ENCODE results near the gene RHBDL1.

Gene RHBDL1

DNA sequence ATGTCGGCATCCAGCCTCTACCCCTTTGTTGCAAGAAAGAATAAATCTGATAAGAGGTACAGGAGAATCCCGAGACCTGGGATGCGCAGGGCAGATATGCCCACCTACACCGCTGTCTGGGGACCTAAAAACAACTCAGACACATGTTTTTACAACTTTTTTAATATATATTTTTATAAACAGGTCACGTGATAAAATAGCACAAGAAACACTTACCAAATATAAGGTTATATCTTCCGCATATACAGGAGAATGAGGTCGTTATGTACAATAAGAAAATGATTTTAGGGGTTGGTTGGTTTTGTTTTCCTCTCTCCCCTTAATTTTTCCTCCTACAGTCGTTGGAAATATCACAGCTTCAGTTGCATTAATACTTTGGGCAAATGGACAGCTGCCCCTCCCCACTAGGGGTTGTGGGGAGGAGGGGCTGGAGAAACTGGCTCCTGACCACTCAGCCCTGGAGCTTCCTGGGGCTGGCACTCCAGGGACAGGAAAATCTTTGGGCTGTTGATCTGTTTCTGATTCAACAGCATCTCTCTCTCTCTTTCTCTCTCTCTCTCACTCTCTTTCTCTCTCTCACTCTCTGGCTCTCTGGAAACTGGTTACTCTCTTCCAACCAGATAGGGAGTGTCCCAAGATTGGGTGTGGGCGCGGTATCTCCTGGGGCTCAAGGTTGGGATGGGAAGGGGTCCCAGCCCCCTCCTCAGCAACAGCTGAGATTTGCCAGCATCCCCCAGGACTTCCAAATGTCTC lies 17.1 kb downstream of the RHBDL1 start:
- TF ChIP-seq FOXP2 (optimal IDR thresholded peaks at IDR 0.05; ENCODE audit: borderline replicate concordance, extremely low read depth, extremely low read length, insufficient read depth) (no peak), TAF1 (IDR thresholded peaks at IDR 0.05; ENCODE audit: borderline replicate concordance, insufficient read depth, low read length) (no peak)

DNA sequence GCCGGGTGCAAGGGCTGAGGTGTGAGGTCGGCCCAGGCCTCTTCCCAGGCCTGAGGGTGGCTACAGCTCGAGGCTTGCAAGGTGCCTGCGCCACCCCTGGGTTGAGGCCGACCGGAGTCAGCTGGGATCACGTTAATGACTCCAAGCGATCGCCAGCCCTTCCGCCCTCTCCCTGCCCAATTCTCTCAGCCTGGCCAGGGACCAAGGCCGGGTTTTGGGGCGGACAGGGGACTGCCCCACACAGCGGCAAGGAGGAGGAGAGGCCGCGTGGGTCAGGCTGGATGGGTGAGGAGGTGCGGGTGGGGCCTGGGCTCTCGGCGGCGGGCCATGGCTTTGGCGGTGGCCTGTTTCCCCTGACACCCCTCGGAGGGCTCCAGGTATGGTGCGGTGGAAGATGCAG lies 17.9 kb downstream of the RHBDL1 start:
- TF ChIP-seq FOXP2 (optimal IDR thresholded peaks at IDR 0.05; ENCODE audit: borderline replicate concordance, extremely low read depth, extremely low read length, insufficient read depth) (no peak), SIN3A (IDR thresholded peaks at IDR 0.05; ENCODE audit: borderline replicate concordance, insufficient read depth, low read length) (no peak), TAF1 (IDR thresholded peaks at IDR 0.05; ENCODE audit: borderline replicate concordance, insufficient read depth, low read length) (no peak)
- TF ChIP-seq, protein P1, sequence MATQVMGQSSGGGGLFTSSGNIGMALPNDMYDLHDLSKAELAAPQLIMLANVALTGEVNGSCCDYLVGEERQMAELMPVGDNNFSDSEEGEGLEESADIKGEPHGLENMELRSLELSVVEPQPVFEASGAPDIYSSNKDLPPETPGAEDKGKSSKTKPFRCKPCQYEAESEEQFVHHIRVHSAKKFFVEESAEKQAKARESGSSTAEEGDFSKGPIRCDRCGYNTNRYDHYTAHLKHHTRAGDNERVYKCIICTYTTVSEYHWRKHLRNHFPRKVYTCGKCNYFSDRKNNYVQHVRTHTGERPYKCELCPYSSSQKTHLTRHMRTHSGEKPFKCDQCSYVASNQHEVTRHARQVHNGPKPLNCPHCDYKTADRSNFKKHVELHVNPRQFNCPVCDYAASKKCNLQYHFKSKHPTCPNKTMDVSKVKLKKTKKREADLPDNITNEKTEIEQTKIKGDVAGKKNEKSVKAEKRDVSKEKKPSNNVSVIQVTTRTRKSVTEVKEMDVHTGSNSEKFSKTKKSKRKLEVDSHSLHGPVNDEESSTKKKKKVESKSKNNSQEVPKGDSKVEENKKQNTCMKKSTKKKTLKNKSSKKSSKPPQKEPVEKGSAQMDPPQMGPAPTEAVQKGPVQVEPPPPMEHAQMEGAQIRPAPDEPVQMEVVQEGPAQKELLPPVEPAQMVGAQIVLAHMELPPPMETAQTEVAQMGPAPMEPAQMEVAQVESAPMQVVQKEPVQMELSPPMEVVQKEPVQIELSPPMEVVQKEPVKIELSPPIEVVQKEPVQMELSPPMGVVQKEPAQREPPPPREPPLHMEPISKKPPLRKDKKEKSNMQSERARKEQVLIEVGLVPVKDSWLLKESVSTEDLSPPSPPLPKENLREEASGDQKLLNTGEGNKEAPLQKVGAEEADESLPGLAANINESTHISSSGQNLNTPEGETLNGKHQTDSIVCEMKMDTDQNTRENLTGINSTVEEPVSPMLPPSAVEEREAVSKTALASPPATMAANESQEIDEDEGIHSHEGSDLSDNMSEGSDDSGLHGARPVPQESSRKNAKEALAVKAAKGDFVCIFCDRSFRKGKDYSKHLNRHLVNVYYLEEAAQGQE (IDR thresholded peaks at IDR 0.05; ENCODE audit: insufficient read depth in 1 of 2, low read depth in 2 of 2, low read length in 2 of 2) = no peak

DNA sequence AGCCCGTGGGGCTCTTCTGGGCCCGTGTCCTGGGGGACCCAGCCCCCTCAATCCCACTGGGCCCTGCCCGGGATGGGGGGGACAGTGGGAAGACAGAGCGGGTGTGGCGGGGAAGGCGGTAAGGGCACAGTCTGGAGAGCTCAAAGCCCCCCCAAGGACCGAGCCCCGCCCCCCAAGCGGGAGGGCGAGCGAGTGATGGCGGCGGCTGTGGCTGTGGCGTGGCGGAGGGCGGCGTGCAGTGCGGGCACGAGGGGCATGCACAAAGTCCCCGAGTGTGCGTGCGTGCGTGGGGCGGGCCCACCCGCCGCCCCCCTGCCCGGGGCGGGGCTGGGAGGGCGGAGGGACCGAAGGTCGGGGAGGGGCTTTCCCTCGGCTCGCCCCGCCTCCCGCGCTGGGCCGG lies 18.3 kb downstream of the RHBDL1 start:
- no peak for TF ChIP-seq POLR2AphosphoS5 (IDR thresholded peaks at IDR 0.05; ENCODE audit: low read depth, low read length)
- TF ChIP-seq, protein P1 (IDR thresholded peaks at IDR 0.05; ENCODE audit: insufficient read depth in 1 of 2, low read depth in 2 of 2, low read length in 2 of 2) = no peak
- no peak for TF ChIP-seq FOXP2 (optimal IDR thresholded peaks at IDR 0.05; ENCODE audit: borderline replicate concordance, extremely low read depth, extremely low read length, insufficient read depth)
- TF ChIP-seq SIN3A (IDR thresholded peaks at IDR 0.05; ENCODE audit: borderline replicate concordance, insufficient read depth, low read length) = no peak
- TF ChIP-seq TAF1 (IDR thresholded peaks at IDR 0.05; ENCODE audit: borderline replicate concordance, insufficient read depth, low read length) = no peak

DNA sequence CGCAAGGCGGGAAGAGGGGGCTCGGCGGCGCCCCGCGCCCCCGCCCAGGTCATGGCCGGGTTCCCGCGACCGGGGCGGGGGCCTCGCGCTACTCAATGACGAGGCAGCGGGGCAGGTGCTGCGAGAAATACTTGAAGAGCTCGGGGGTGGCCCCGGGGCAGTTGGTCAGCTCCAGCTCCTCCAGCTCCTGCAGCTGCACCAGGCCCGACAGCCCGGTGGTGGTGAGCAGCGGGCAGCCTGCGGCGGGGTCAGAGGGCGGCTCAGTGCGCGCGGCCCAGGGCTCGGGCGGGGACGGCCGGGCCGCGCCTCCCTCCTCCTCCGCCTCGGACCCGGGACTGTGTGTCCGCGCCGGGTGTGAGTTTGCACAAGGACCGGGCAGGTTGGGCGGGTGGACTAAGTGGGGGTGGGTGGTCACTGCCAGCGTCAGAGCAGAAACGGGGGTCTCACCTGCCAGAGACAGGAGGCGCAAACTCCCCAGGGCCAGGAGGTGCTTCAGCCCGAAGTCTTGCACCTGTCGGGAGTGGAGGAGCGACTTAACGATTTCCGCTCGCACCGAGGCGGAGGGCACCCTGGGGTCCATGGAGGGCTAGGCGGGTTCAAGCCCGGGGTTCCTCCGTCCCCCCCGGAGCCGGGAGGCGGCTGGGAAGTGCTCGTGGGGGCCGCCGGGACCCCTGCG lies 18.9 kb downstream of the RHBDL1 start:
- no peak for TF ChIP-seq POLR2AphosphoS5 (IDR thresholded peaks at IDR 0.05; ENCODE audit: low read depth, low read length)

DNA sequence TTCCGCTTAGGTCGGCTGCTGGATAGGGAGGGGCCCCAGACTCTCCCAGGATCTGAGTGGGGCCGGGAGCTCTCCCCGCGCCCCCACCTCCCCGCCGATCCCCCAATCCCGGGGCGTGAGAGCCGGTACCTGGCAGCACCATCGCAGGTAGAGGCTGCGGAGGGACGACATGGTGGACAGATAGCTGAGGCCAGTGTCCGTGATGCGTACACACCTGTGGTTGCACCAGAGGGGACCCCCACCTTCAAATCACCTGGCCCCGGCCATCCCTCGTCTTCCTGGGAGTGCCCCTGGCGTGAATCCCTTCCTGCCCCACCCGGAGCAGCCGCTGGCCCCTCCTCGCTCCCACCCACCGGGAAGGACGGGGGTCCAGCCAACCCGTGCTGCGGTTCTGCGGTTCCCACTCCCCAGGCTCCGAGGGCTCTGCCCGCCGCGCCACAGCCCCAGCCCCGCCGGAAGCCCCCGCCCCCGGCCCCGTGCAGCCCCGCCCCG lies 19.4 kb downstream of the RHBDL1 start:
- TF ChIP-seq FOXP2 (optimal IDR thresholded peaks at IDR 0.05; ENCODE audit: borderline replicate concordance, extremely low read depth, extremely low read length, insufficient read depth) (no peak), POLR2AphosphoS5 (IDR thresholded peaks at IDR 0.05; ENCODE audit: low read depth, low read length) (no peak), SIN3A (IDR thresholded peaks at IDR 0.05; ENCODE audit: borderline replicate concordance, insufficient read depth, low read length) (no peak), TAF1 (IDR thresholded peaks at IDR 0.05; ENCODE audit: borderline replicate concordance, insufficient read depth, low read length) (no peak)
- TF ChIP-seq, protein P1 (IDR thresholded peaks at IDR 0.05; ENCODE audit: insufficient read depth in 1 of 2, low read depth in 2 of 2, low read length in 2 of 2) = no peak

All from PFSK-1 (cell line).